ENCODE data around the gene FRK. TPM values are rescaled to one million over a fixed set of nuclear protein-coding genes. Genes with fewer than 3 reads are reported as not detected.

FRK gene
- total RNA-seq, 2 donors from 2014 or later = 7.9 to 9.1 TPM

GRCh38 chr6:116094041-116094440, 33.4 kb upstream of the FRK start:
- Histone ChIP-seq H3K36me3 (replicated peaks in 1 of 2; ENCODE audit: insufficient read depth in 1 of 2, low read depth in 2 of 2) (no peaks in the 10 kb centered on the region), H3K4me1 (peaks cover 1% of the 10 kb centered on the region), H3K9me3 (peaks cover 0 to 10% (median 0%) of the 10 kb centered on the region in 3 donors), H3K27me3 (no peaks in the 10 kb centered on the region), H3K4me3 (no peak overlapping the region), H3K27ac (no peak overlapping the region)
- TF ChIP-seq CTCF (IDR thresholded peaks at IDR 0.05) (no peak), POLR2A (IDR thresholded peaks at IDR 0.05) (no peak)
- DNase-seq (no peak), ATAC-seq (no peak)
- WGBS, 2 donors = 86 to 93% methylated on average over 4 to 7 of the region's 7 CpGs
- intact Hi-C loops (cut with DNase I) = no loop called here

- ATAC-seq = no peak
- Histone ChIP-seq H3K4me1 (no peaks in the 10 kb centered on the region), H3K27me3 (no peaks in the 10 kb centered on the region), H3K4me3 (no peak overlapping the region), H3K9me3 (no peaks in the 10 kb centered on the region), H3K27ac (no peak overlapping the region), H3K36me3 (replicated peaks in 1 of 2; ENCODE audit: insufficient read depth in 1 of 2, low read depth in 2 of 2) (no peaks in the 10 kb centered on the region)
- TF ChIP-seq CTCF (IDR thresholded peaks at IDR 0.05) = no peak
- no peak for TF ChIP-seq POLR2A (IDR thresholded peaks at IDR 0.05)
- WGBS, 2 donors = 86 to 89% methylated on average over 2 of the region's 2 CpGs
- intact Hi-C loops (cut with DNase I) = no loop called here
- no peak for DNase-seq
Observed at GRCh38 chr6:116090251-116090650, 29.6 kb upstream of the FRK start.

- Histone ChIP-seq H3K4me1 (no peaks in the 10 kb centered on the region), H3K9me3 (no peaks in the 10 kb centered on the region), H3K4me3 (no peak overlapping the region), H3K27me3 (no peaks in the 10 kb centered on the region), H3K36me3 (replicated peaks in 1 of 2; ENCODE audit: insufficient read depth in 1 of 2, low read depth in 2 of 2) (no peaks in the 10 kb centered on the region), H3K27ac (no peak overlapping the region)
- ATAC-seq (no peak), DNase-seq (no peak)
- intact Hi-C loops (cut with DNase I) = no loop called here
- TF ChIP-seq POLR2A (IDR thresholded peaks at IDR 0.05) (no peak), CTCF (IDR thresholded peaks at IDR 0.05) (no peak)
Observed at GRCh38 chr6:116088946-116089345, 28.3 kb upstream of the FRK start.

DNA sequence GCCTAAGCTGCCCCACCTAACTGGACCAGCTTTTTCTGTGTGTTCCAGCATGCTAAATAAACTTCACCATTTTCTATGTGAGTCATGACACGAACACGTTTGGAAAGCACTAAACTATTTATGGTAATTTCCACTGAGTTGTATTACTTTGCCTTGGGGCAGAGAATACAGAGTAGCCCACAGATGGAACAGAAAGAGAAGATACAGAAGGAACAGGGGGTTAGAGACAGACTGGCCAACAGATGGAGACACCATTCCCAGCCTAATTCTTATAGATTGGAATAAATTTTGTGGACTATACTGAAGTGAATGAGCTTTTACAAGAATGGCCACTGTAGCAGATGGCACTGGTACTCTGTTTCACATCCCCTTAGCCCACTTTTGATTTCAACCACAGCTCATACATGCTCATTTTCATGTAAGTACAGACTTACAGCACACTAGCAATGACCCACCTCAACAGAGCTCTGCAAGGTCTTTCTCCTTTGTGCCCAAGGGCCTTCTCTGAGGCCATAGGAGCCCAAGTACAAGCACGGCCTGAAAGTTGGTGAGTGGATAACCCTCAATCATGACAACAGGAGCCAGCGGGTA, 26.8 kb upstream of the FRK start:
- Histone ChIP-seq H3K9me3 (no peaks in the 10 kb centered on the region), H3K27ac (no peak overlapping the region), H3K4me1 (no peaks in the 10 kb centered on the region), H3K27me3 (no peaks in the 10 kb centered on the region), H3K36me3 (replicated peaks in 1 of 2; ENCODE audit: insufficient read depth in 1 of 2, low read depth in 2 of 2) (no peaks in the 10 kb centered on the region), H3K4me3 (no peak overlapping the region)
- TF ChIP-seq POLR2A (IDR thresholded peaks at IDR 0.05) = no peak
- TF ChIP-seq CTCF (IDR thresholded peaks at IDR 0.05) = no peak
- intact Hi-C loops (cut with DNase I) = no loop called here
- WGBS, 2 donors = 73 to 76% methylated on average over 4 of the region's 4 CpGs
- ATAC-seq = no peak
- DNase-seq = no peak

- ATAC-seq = no peak
- DNase-seq = no peak
- Histone ChIP-seq H3K4me3 (no peak overlapping the region), H3K4me1 (no peaks in the 10 kb centered on the region), H3K36me3 (replicated peaks in 1 of 2; ENCODE audit: insufficient read depth in 1 of 2, low read depth in 2 of 2) (no peaks in the 10 kb centered on the region), H3K27ac (no peak overlapping the region), H3K9me3 (no peaks in the 10 kb centered on the region), H3K27me3 (no peaks in the 10 kb centered on the region)
- intact Hi-C loops (cut with DNase I) = no loop called here
- WGBS, 2 donors = 69 to 87% methylated on average over 2 of the region's 2 CpGs
- TF ChIP-seq CTCF (IDR thresholded peaks at IDR 0.05) (no peak), POLR2A (IDR thresholded peaks at IDR 0.05) (no peak)
Observed at GRCh38 chr6:116084284-116084683, 23.6 kb upstream of the FRK start.
